Spleen (tissue), 7 donors: ENCODE results near the gene PPBP.

Experiments used
- POLR2A ChIP-seq, 3 donors: fragments of 450-650 bp; IDR thresholded peaks; one replicate each; pipeline ENCODE4 v1.5.1; 2017; ENCODE audit warnings: antibody characterized with exemption in 3 of 3, mild to moderate bottlenecking in 1 of 3
- TF ChIP-seq, protein P1 (sequence below), 11 experiments: fragments of 200-600 bp in 7 of 11; fragments of 450-650 bp in 4 of 11; sonication (generic) in 4 of 11; IDR thresholded peaks in 8 of 11; conservative IDR thresholded peaks in 3 of 11; 1 replicate in 7 of 11; 2 replicates in 4 of 11; pipeline versions ENCODE4 v1.4.0 to v1.8.0; 2016 to 2021; ENCODE audit warnings: antibody characterized with exemption in 11 of 11, inconsistent platforms in 4 of 11, mild to moderate bottlenecking in 1 of 11
- donor health status: DM: no; HTN: no; CAD: no; lungs with moderate emphysema.
- donor health status: DM: no; HTN: no; CAD: no.
- donor health status: DM: no; HTN: no; CAD: no.

DNA sequence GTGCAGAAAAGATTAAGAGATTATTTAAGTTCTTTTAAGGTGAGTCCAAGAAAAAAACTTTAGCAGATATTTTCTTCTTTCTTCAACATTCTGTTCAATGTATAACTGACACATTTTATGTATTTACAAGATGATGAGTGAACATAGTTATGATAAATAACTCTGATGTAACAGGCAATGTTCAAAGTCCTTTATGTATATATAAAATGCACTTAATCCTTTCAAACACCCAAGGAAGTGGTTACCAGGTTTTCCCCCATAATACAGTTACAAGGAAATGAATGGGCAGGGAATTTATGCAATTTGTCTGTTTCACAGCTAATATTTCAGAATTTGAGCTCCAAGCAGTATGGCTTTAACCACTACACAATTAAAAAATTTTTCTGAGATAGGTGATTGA is 42.3 kb upstream of the PPBP start:
- TF ChIP-seq, protein P1, sequence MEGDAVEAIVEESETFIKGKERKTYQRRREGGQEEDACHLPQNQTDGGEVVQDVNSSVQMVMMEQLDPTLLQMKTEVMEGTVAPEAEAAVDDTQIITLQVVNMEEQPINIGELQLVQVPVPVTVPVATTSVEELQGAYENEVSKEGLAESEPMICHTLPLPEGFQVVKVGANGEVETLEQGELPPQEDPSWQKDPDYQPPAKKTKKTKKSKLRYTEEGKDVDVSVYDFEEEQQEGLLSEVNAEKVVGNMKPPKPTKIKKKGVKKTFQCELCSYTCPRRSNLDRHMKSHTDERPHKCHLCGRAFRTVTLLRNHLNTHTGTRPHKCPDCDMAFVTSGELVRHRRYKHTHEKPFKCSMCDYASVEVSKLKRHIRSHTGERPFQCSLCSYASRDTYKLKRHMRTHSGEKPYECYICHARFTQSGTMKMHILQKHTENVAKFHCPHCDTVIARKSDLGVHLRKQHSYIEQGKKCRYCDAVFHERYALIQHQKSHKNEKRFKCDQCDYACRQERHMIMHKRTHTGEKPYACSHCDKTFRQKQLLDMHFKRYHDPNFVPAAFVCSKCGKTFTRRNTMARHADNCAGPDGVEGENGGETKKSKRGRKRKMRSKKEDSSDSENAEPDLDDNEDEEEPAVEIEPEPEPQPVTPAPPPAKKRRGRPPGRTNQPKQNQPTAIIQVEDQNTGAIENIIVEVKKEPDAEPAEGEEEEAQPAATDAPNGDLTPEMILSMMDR (IDR thresholded peaks at IDR 0.05 in 8 of 11, conservative IDR thresholded peaks at IDR 0.05 in 3 of 11), result no peak
- no peak for TF ChIP-seq POLR2A (IDR thresholded peaks at IDR 0.05)
